Type B pancreatic cell (in vitro differentiated cells): Measurements from ENCODE around the gene LGALS14. TPM values are rescaled to one million over a fixed set of nuclear protein-coding genes. Genes with fewer than 3 reads are reported as not detected.

Experiments used
- DNase-seq: peaks from one replicate; pipeline ENCODE4 v3.0.0; 2021; ENCODE audit warnings: mixed read lengths; ENCODE audit not compliant: unreplicated experiment; ENCODE audit errors: extremely low spot score
- H3K27ac Mint-ChIP-seq: 2 replicates; pipeline ENCODE4 v1.8.0; 2021; ENCODE audit warnings: mild to moderate bottlenecking, mixed read lengths
- H3K27me3 Mint-ChIP-seq: 2 replicates; pipeline ENCODE4 v1.8.0; 2021; ENCODE audit warnings: mixed read lengths
- H3K36me3 Mint-ChIP-seq: 2 replicates; pipeline ENCODE4 v1.8.0; 2021; ENCODE audit warnings: mixed read lengths
- H3K4me1 Mint-ChIP-seq: one replicate; pipeline ENCODE4 v1.8.0; 2021; ENCODE audit warnings: mixed read lengths; ENCODE audit not compliant: unreplicated experiment
- H3K4me3 Mint-ChIP-seq: 2 replicates; pipeline ENCODE4 v1.8.0; 2021; ENCODE audit warnings: mild to moderate bottlenecking, mixed read lengths
- H3K9me3 Mint-ChIP-seq: 2 replicates; pipeline ENCODE4 v1.8.0; 2021; ENCODE audit warnings: mixed read lengths
- total RNA-seq: library from RNA; stranded (reverse); gene quantifications from 2 replicates; pipeline ENCODE4 v1.2.1, GENCODE V29; 2021; ENCODE audit warnings: low replicate concordance
- TF ChIP-seq, protein P1 (sequence below): fragments of 200-600 bp; sonication (generic); conservative IDR thresholded peaks from 2 replicates; pipeline ENCODE4 v1.5.0; 2021; ENCODE audit warnings: antibody characterized with exemption, mild to moderate bottlenecking

LGALS14 gene
- total RNA-seq, 1 donor from 2014 or later, result not detected

DNA sequence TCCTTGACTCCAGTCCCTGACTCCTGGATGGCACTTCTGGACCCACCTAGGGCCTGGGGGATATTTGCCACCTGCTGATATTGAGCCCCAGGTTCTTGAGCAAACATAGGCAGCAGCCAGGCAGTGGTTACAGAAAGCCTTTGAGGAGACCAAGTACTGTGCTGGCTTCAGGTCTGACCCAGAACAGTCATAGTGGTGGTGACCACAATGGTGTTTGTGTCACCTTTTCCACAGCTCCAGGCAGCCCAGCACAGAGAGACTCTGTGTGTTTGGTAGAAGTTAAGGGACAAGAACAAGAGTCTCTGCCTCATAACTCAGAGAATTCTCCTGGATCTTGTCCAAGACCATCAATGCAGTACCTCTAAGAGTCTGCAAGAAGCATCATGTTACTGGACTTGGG, 48.1 kb downstream of the LGALS14 start:
- no peaks in the 10 kb centered on the region for H3K9me3 Mint-ChIP-seq
- DNase-seq, result no peak
- no peaks in the 10 kb centered on the region for H3K36me3 Mint-ChIP-seq
- peaks cover 21% of the 10 kb centered on the region for H3K27me3 Mint-ChIP-seq
- H3K4me3 Mint-ChIP-seq, result no peak overlapping the region
- TF ChIP-seq, protein P1, sequence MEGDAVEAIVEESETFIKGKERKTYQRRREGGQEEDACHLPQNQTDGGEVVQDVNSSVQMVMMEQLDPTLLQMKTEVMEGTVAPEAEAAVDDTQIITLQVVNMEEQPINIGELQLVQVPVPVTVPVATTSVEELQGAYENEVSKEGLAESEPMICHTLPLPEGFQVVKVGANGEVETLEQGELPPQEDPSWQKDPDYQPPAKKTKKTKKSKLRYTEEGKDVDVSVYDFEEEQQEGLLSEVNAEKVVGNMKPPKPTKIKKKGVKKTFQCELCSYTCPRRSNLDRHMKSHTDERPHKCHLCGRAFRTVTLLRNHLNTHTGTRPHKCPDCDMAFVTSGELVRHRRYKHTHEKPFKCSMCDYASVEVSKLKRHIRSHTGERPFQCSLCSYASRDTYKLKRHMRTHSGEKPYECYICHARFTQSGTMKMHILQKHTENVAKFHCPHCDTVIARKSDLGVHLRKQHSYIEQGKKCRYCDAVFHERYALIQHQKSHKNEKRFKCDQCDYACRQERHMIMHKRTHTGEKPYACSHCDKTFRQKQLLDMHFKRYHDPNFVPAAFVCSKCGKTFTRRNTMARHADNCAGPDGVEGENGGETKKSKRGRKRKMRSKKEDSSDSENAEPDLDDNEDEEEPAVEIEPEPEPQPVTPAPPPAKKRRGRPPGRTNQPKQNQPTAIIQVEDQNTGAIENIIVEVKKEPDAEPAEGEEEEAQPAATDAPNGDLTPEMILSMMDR, result no peak
- no peaks in the 10 kb centered on the region for H3K4me1 Mint-ChIP-seq
- no peak overlapping the region for H3K27ac Mint-ChIP-seq

DNA sequence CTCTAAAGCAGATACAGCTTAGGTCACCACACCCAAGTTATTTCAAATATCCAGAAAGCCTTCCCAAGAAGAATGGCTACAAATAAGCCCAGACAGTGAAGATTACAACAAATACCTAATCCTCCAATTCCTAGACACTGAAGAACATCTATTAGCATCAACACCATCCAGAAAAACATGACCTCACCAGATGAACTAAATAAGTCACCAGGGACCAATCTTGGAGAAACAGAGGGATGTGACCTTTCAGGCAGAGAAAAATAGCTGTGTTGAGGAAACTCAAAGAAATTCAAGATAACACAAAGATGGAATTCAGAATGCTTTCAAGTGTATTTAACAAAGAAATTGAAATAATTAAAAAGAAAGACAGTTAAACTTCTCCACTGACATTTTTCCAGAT, 48.5 kb downstream of the LGALS14 start:
- no peak for DNase-seq
- Mint-ChIP-seq H3K27me3 (peaks cover 24% of the 10 kb centered on the region), H3K4me1 (no peaks in the 10 kb centered on the region), H3K27ac (no peak overlapping the region), H3K4me3 (no peak overlapping the region), H3K9me3 (no peaks in the 10 kb centered on the region), H3K36me3 (no peaks in the 10 kb centered on the region)
- TF ChIP-seq, protein P1, result no peak

DNA sequence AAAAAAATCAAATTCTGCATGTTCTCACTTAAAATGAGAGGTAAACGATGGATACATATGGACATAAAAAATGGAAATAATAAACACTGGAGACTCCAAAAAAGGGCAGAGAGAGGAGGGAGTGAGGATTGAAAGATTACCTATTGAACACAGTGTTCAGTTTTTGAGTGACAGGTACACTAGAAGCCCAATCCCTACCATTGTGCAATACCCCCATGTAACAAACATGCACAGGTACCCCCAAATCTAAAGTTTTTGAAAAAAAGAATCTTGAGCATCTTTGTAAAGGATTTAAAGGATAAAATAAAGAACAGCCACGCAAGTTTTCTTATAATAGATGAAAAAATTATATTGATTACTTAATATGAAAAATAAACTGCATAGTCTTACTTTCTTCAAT, 50.3 kb downstream of the LGALS14 start:
- peaks cover 31% of the 10 kb centered on the region for H3K27me3 Mint-ChIP-seq
- H3K36me3 Mint-ChIP-seq, result no peaks in the 10 kb centered on the region
- H3K9me3 Mint-ChIP-seq, result no peaks in the 10 kb centered on the region
- TF ChIP-seq, protein P1, result no peak
- no peak overlapping the region for H3K27ac Mint-ChIP-seq
- DNase-seq, result no peak
- no peaks in the 10 kb centered on the region for H3K4me1 Mint-ChIP-seq
- no peak overlapping the region for H3K4me3 Mint-ChIP-seq

DNA sequence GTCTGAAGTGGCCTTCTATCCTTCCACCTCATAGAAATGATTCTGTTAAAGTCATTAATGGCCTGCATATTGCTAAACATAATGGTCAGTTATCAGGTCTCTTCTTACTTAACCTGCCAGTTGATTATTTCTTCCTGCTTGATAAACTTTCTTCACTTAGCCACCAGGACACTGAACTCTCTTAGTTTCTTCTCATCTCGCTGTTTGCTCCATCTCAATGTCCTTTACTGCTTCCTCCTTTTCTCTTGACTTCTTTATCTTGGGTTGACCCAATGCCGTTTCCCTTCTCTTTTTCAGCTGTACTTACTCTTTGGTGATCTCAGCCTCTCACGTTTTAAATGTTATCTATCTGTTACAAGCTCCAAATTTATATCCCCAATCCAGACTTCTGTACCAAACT, 50.7 kb downstream of the LGALS14 start:
- no peak for DNase-seq
- Mint-ChIP-seq H3K27me3 (peaks cover 29% of the 10 kb centered on the region), H3K4me1 (no peaks in the 10 kb centered on the region), H3K9me3 (no peaks in the 10 kb centered on the region), H3K36me3 (no peaks in the 10 kb centered on the region), H3K27ac (no peak overlapping the region), H3K4me3 (no peak overlapping the region)
- TF ChIP-seq, protein P1, result no peak

Other genes starting within 250 kb of the LGALS14 start
- 63.6 and 82.2 TPM in 2 replicates for gene TIMM50, start 223.6 kb upstream of the LGALS14 start, total RNA-seq
- 0.74 and 2.7 TPM in 2 replicates for gene DLL3, start 205.5 kb upstream of the LGALS14 start, total RNA-seq
- 1.1 TPM in 1 of 2 replicates, not detected in the other for gene SELENOV, start 189.3 kb upstream of the LGALS14 start, total RNA-seq
- gene EID2B, start 171.6 kb upstream of the LGALS14 start, total RNA-seq, result 1.1 and 4.8 TPM in 2 replicates
- gene EID2, start 164.3 kb upstream of the LGALS14 start, total RNA-seq, result 15.3 and 19.2 TPM in 2 replicates
- not detected in 2 replicates for gene LGALS13, start 102.0 kb upstream of the LGALS14 start, total RNA-seq
- not detected in 2 replicates for gene LGALS16, start 48.6 kb upstream of the LGALS14 start, total RNA-seq
- gene CLC, start 33.5 kb downstream of the LGALS14 start, total RNA-seq, result not detected in 2 replicates
- gene LEUTX, start 74.4 kb downstream of the LGALS14 start, total RNA-seq, result not detected in 2 replicates
- 43.1 and 49.3 TPM in 2 replicates for gene DYRK1B, start 129.7 kb downstream of the LGALS14 start, total RNA-seq
- gene FBL, start 141.9 kb downstream of the LGALS14 start, total RNA-seq, result 327 and 356 TPM in 2 replicates
- gene FCGBP, start 230.2 kb downstream of the LGALS14 start, total RNA-seq, result 7.8 and 10.0 TPM in 2 replicates